ENCODE data around the gene AGAP5. TPM values are rescaled to one million over a fixed set of nuclear protein-coding genes. Genes with fewer than 3 reads are reported as not detected.

The AGAP5 gene
- total and polyA plus RNA-seq, 2 of the 8 experiments (the other 6 are each of a cell fraction or from before 2014, with no cell fraction given) = 5.4 to 6.0 TPM

DNA sequence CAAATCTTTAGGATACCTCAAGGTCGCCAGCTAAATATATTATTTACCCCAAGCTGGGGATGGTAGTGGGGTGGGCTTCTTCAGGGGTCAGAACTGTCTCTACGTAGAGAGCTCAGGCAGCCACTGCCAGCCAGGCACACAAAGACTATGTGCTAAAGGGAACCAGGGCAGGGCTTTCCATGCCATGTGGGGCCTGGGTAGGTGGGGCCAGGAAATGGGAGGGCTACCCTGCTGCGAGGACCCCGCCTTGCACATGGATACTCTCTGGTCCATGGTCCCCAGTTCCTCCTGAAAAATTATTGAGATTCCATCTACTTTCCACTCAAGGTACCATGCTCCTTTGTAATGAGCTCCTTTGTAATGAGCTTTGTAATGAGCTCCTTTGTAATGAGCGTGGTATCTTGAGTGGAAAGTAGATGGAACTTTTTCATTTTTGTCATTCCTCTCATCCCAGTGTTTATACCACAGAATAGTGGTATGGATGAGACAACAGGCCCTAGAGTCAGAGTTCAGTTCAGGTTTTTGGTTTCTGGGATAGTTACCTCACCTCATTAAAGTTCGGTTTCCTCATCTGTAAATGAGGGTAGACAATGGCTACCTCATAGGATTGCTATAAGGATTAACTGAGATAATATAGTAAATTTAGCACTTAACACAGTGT lies 47.9 kb downstream of the AGAP5 start (continued):
- no peak for TF ChIP-seq HDAC2 (IDR thresholded peaks at IDR 0.05; ENCODE audit: borderline replicate concordance in 1 of 2, low read depth in 2 of 2, low read length in 2 of 2)
